Mononuclear cell (primary cell): Measurements from ENCODE around the gene CHKB. TPM values are rescaled to one million over a fixed set of nuclear protein-coding genes. Genes with fewer than 3 reads are reported as not detected.

Source experiments
- H3K27me3 ChIP-seq: 2 replicates; pipeline ENCODE4 v1.6.0; 2011; ENCODE audit warnings: low read length, control low read depth; ENCODE audit not compliant: insufficient read depth
- H3K4me1 ChIP-seq: 2 replicates; pipeline ENCODE4 v1.5.1; 2011; ENCODE audit warnings: mild to moderate bottlenecking, low read length, control low read depth; ENCODE audit not compliant: insufficient read depth
- H3K4me3 ChIP-seq: 2 replicates; pipeline ENCODE4 v1.5.1; 2011; ENCODE audit warnings: mild to moderate bottlenecking, low read length, moderate library complexity
- H3K9me3 ChIP-seq: 2 replicates; pipeline ENCODE4 v1.5.1; 2011; ENCODE audit warnings: low read depth, mild to moderate bottlenecking, control low read depth, low read length
- total RNA-seq: library from RNA; depleted of rRNA; stranded (reverse); fragments of >200 nt; gene quantifications from one replicate; pipeline ENCODE4 v1.2.3, GENCODE V29; 2012

CHKB gene, protein sequence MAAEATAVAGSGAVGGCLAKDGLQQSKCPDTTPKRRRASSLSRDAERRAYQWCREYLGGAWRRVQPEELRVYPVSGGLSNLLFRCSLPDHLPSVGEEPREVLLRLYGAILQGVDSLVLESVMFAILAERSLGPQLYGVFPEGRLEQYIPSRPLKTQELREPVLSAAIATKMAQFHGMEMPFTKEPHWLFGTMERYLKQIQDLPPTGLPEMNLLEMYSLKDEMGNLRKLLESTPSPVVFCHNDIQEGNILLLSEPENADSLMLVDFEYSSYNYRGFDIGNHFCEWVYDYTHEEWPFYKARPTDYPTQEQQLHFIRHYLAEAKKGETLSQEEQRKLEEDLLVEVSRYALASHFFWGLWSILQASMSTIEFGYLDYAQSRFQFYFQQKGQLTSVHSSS
- 40.0 TPM for total RNA-seq

DNA sequence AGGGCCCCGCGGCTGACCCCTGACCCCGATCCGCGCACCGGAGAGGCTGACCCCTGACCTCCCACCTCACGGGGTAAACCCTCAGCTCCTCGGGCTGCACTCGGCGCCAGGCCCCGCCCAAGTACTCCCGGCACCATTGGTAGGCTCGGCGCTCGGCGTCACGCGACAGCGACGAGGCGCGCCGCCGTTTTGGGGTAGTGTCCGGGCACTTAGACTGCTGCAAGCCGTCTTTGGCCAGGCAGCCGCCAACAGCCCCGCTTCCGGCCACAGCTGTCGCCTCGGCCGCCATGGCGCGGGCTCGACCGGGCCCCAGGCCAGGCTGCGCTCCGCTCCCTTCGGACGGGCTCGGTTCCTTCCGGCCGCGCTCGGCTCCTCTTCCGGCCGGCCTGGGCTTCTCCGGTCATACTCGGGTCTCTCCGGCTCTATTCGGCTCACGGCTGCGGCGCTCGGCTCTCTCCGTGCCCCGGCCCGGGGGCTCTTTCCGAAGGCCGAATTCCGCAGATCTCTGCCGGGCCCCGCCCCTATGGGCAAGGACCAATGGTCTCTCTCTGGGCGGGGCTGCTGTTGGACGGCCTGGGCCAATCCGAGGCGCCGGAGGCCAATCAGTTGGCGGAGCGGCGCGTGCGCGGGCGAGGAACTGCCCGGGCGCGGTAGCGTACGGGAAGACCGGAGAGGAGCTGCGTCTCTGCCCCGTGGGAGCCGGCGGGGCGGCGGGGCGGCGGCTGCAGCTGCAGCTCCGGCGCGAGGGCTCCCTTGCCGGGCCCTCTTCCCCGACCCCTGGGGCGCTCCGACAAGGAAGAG, at the start of gene CHKB:
TSS of gene CHKB (minus strand) at position 357 of the 801 bp plus-strand sequence. CDS start at position 289, 68 bp downstream.
- Histone ChIP-seq H3K27me3 (no peaks in the 10 kb centered on the region), H3K4me1 (peaks cover 26% of the 10 kb centered on the region), H3K4me3 (peak within 1 kb of the TSS; percentile 70), H3K9me3 (no peaks in the 10 kb centered on the region)

DNA sequence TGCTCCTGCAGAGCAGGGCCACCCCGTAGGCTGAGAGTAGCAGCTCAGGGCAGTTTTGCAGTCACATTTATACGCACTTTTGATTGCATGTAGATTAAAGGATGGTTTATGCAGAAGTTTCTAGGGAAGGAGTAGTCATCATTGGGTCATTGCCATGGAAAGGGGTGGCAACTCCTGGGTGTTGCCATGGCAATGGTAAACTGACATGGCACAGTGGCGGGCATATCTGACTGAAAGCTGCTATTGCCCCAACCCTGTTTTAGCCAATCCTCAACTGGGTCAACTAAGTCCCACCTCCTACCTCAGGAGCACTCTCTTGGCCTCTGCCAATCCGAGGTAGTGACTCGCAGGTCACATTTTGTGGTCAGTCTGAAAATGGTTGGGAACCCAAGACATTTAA, 47.7 kb upstream of the CHKB start:
- Histone ChIP-seq H3K4me1 (peaks cover 23% of the 10 kb centered on the region), H3K9me3 (no peaks in the 10 kb centered on the region), H3K4me3 (no peak overlapping the region), H3K27me3 (no peaks in the 10 kb centered on the region)

DNA sequence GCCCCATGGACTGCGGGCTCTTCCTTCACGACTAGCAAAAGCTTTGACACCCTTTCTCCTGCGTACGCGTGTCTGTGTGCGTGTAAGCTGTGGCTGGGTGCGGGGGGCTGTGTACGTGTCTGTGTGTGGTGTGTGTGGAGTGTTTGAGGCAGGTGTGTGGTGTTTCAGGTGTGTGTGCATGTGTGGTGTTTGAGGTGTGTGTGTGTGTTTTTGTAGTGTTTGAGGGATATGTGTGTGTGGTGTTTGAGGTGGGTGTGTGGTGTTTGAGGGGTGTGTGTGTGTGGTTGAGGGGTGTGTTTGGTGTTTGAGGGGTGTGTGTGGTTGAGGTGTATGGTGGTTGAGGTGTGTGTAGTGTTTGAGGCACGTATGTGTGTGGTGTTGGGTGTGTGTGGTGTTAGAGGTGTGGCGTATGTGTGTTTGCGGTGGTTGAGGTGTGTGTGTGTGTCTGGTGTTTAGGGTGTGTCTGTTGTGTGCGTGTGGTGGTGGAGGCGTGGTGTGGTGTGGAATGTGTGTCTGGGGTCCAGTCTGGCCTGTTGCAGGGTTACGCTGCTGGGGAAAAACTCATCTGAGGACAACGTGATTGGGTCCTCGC, 46.0 kb upstream of the CHKB start:
- peaks cover 23% of the 10 kb centered on the region for H3K4me1 ChIP-seq
- peak overlapping the region; percentile 57 for H3K4me3 ChIP-seq
- H3K9me3 ChIP-seq = no peaks in the 10 kb centered on the region
- H3K27me3 ChIP-seq = no peaks in the 10 kb centered on the region

DNA sequence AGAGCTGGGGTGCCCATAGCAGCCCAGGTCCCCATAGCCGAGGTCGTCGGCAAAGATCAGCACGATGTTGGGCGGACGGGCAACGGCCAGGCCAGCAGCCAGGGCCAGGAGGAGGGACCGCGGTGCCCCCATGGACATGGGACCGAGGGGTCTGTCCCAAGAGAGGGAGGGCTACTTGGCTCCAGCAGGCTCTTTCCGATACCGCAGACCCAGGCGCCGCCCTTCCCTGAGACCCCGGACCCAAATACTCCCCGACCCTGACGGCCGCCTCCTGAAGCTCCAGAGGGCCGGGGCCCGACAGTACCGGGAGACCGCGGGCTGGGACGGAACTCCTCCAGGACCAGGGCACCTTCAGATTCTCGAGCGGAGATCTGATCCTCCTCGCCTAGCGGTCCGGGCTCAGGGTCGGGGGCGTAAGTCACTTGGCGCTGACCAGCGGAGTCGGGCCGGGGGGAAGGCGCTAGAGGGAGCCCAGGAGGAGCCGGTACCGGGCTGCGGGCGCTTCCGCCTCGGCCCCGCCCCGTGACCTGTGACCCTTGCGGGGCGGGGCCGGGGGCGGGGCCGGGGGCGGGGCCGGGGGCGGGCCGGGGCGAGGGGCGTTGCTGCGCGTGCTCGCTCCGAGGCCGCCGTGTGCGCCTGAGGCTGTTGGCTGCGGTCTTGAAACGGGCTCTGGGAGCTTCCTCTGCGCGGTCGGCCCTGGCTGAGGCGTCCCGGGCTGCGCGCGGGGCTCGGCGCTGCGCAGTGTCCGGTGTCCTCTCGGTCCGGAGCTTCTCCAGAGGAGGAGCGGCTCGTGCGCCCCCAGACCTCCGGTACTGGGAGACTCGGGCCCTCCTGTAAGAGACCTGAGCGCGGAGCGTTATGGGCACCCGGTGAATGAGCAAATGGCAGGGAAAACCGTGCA, 45.2 kb upstream of the CHKB start, which contains the start of gene ARSA:
TSS of gene ARSA (minus strand) at position 511 of the 901 bp plus-strand sequence. CDS start at position 138, 373 bp downstream.
- Histone ChIP-seq H3K9me3 (no peaks in the 10 kb centered on the region), H3K27me3 (no peaks in the 10 kb centered on the region), H3K4me3 (peak within 1 kb of the TSS; percentile 68), H3K4me1 (peaks cover 27% of the 10 kb centered on the region)

DNA sequence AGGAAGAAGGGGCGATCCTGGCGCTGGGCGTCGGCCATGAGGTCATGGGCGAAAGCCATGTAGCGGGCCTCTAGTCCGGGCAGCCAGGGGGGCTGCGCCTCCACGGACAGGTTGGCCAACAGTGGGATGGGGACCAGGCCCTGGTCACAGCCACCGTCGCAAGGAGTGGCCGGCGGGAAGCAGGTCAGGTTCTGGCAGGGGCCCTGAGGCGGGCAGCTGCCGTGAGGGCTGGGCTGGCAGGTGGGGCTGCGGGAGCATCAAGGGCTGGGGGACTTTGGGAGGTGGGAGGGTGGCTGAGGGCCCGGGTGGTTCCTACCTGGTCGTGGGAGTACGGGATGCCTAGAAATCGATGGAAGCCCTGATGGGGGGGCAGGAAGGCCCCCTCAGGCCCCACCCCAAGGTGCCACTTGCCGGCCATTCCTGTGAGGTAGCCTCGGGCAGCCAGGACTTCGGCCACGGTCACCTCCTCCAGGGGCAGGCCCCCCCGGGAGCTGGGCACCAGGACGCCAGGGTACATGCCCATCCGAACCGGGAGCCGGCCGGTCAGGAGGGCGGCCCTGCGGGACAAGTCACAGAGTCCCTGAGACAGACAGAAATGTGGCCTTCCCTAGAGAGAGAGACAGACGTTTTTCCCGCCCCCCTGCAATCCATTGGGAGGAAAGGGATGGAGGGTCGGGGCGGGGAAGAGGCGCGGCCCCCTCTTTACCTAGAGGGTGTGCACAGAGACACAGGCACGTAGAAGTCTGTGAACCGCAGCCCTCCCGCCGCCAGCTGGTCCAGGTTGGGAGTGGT, 44.4 kb upstream of the CHKB start:
- H3K27me3 ChIP-seq = no peaks in the 10 kb centered on the region
- H3K4me3 ChIP-seq = peak overlapping the region; percentile 68
- no peaks in the 10 kb centered on the region for H3K9me3 ChIP-seq
- H3K4me1 ChIP-seq = peaks cover 36% of the 10 kb centered on the region

DNA sequence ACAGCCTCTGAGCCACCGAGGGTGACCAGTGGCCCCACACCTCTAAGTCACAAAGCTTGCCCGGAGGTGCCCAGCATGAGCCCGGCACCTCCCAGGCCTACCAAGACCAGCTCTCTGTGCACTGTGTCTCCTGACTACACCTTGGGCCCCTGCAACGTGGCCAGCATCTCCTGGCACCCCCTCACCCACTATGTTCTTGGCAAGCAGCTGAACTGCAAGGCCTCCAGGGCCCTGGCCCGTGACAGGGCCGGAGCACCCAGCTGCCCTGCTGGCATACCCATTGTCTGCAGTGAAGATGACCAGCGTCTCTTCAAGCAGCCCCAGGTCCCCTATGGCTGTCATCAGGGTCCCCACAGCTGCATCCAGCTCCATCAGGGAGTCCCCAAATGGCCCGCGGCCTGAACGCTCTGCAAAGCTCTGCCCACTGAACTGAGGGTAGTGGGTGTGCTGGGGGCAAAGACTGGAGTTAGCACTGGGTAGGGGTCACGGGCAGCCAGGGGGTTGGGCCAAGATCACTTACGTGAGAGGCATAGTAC, 43.7 kb upstream of the CHKB start:
- Histone ChIP-seq H3K4me3 (no peak overlapping the region), H3K27me3 (no peaks in the 10 kb centered on the region), H3K9me3 (no peaks in the 10 kb centered on the region), H3K4me1 (peaks cover 42% of the 10 kb centered on the region)

DNA sequence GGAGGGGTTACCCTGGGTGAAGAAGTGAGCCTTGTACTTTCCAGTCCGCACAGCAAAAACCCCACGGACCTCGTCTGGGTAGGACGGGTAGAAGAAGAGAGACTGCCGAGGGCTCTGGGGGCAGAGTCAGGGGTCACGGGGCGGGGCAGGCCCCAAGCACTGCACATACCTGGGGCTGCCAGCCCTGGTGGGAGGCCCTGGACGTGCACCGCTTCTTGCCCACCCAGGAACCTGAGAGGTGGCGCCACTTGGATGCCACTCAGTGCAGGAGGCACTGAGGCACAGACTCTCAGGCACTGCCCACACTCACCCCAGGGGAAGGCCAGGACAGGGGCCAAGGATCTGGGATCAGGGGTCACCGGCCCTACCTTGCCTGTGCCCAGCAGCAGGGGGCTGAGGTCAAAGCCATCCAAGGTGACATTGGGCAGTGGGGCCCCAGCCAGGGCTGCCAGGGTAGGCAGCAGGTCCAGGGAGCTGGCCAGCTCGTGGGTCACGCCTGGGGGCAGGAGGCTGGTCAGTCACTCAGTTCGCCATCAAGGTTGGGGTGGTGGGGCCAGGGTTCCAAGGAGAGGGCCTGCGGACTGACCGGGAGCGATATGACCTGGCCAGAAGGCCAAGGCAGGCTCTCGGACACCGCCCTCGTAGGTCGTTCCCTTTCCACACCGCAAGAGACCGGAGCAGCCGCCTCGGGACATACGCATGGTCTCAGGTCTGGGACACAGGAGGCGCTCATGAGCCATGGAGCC, 43.1 kb upstream of the CHKB start:
- Histone ChIP-seq H3K9me3 (no peaks in the 10 kb centered on the region), H3K27me3 (no peaks in the 10 kb centered on the region), H3K4me3 (no peak overlapping the region), H3K4me1 (peaks cover 49% of the 10 kb centered on the region)

DNA sequence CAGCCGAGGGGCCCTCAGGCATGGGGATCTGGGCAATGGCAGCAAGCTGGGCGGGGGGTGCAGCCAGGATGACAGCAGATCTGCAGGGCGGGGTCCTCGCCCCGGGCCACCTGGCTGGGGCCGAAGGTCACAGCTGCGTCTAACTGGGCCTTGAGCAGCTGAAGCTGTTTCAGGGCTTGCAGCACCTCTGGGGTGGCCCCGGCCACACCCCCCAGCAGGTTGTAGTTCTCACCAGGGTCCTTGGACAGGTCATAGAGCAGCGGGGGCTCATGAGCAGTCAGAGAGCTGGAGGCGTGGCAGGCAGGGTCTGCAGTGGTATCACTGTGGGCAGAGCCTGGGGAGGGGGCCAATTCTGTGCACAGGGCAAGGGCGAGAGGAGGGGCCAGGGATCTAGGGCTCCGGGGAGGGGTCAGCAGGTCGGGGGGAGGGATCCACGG, 42.5 kb upstream of the CHKB start:
- H3K9me3 ChIP-seq = no peaks in the 10 kb centered on the region
- H3K4me1 ChIP-seq = peaks cover 54% of the 10 kb centered on the region
- H3K4me3 ChIP-seq = no peak overlapping the region
- H3K27me3 ChIP-seq = no peaks in the 10 kb centered on the region

DNA sequence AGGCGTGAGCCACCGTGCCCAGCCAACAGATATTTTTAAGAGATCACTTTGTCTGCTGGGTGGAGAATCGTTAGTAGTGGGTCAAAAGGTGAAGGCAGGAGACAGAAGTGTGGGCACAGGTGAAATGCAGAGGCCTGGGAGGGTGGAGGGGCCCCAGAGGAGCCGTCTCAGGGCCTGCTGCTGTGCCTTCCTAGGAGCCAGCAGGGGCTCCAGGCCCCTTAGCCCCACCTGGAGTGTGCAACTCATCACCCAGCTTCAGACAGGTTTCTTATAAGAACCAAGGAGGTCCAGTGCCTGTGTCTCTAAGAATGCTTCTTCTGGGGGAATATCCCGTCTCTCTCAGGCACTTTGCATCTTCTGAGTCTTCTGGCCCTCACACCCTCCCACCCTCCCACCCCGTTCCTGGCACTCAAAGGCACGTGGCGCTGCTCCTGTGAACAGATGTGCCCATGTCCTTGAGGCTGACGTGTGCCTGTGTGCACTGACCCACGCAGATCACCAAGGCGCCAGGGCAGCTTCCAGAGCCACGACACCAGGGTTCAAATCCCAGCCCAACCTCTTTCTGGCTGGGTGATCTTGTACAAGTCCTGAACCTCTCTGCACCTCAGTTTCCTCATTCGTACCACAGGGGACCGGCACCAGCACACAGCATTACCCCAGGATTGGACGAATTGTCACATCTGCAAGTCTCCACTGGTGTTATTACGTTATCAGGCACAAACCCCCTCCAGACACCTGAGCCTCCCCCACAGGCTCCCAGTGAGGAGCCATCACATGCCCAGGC, 41.9 kb upstream of the CHKB start:
- H3K4me3 ChIP-seq = no peak overlapping the region
- H3K27me3 ChIP-seq = no peaks in the 10 kb centered on the region
- no peaks in the 10 kb centered on the region for H3K9me3 ChIP-seq
- peaks cover 59% of the 10 kb centered on the region for H3K4me1 ChIP-seq

DNA sequence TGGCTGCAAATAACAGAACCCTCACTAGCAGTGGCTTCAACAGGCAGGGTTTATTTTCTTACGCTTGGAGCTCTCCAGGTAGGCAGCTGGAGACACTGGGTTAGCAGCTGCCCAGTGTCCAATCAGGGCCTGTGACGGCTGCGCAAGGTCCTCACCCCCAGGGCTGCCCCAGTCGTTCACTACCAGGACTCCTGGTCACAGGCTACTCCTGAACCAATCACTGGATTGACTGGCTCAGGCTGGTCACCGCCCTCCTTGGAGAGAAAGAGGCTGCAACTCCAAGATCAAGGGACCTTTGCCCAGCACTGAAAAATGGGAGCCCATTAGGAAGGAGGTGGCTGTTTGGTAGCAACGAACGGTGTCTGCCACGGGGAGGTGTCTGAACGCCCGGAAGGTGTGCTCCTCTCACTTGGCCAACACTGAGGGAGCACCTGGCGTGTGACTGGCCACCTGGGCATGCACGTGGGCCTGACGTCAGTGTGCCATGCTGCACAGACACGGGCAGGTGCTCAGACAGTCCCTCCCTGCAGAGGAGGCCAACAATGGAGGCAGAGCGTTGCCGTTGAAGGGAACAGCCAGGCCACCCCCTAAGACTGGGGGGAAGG, 40.2 kb upstream of the CHKB start:
- Histone ChIP-seq H3K9me3 (no peaks in the 10 kb centered on the region), H3K27me3 (no peaks in the 10 kb centered on the region), H3K4me1 (peaks cover 50% of the 10 kb centered on the region), H3K4me3 (no peak overlapping the region)

DNA sequence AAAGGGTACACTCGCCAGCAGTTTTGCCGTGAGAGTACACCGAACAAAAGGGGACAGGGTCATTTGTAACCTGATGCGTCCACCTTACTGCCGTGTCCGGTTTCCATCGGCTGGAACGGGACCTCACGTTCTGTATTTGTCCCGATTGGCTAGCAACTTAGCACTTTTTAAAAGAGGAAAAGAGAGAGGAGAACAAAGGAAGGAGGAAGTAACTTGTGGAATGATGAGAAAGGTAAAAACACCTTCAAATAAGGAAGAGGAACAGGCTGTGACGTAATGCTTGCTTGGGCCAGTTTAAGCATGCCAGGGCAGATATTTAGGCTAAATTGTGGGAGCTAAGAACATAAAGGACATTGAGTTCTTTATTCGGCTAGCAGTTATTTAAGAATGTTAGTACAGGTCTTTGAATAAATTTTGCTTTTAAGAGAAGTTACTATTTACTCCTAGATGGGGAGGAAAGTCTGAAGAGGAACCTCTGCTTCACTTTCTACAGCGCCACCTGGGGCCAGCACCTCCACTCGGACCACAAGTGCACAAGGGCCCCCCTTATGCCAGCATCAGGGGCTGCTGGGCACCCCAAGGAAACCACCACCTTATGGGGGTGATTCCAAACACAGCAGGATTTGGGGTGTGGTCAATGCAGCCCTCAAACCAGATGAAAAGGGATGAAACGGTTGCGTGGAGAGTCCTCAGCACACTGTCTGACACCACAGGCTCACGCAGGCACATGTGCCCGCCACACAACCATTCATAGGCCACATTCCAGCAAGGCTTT, 39.5 kb upstream of the CHKB start:
- H3K4me1 ChIP-seq = peaks cover 43% of the 10 kb centered on the region
- H3K27me3 ChIP-seq = no peaks in the 10 kb centered on the region
- H3K4me3 ChIP-seq = peak overlapping the region; percentile 46
- H3K9me3 ChIP-seq = no peaks in the 10 kb centered on the region
